ENCODE data around the gene AVEN. TPM values are rescaled to one million over a fixed set of nuclear protein-coding genes. Genes with fewer than 3 reads are reported as not detected.
"Not testable (repeated sequence)": the region's sequence is repeated elsewhere in the genome, so short reads cannot be mapped to it uniquely, and the experiment has no call there.

AVEN gene
- total RNA-seq, 6 experiments from 2014 or later = 24.9 to 33.6 (median 27.1) TPM

DNA sequence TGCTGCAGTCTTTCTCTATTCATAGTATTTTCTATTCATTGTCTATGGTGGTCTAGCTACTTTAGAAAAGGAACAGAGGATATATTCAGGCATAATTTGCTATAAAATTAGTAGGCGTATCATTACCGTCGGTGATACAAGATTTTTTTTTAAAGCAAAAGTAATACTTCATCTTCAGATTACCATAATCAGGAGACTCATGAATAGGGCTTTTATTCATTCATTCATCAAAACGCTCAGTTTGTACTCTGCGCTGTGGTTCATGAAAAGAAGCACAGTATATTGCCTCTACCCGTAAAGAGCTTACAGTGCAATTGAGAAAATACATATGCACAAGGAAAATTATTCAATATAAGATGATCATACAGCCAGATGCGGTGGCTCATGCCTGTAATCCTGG, 207.4 kb downstream of the AVEN start:
- Mint-ChIP-seq H3K27me3 (ENCODE audit: insufficient read depth) (peaks cover 15% of the 10 kb centered on the region), H3K4me3 (no peak overlapping the region), H3K4me1 (ENCODE audit: low read depth) (peaks cover 10% of the 10 kb centered on the region; the same call in 1 of the 2 replicates), H3K9me3 (no peaks in the 10 kb centered on the region), H3K36me3 (ENCODE audit: low read depth) (no peaks in the 10 kb centered on the region), H3K27ac (no peak overlapping the region)
- DNase-seq = no peak
- TF ChIP-seq, protein P1, sequence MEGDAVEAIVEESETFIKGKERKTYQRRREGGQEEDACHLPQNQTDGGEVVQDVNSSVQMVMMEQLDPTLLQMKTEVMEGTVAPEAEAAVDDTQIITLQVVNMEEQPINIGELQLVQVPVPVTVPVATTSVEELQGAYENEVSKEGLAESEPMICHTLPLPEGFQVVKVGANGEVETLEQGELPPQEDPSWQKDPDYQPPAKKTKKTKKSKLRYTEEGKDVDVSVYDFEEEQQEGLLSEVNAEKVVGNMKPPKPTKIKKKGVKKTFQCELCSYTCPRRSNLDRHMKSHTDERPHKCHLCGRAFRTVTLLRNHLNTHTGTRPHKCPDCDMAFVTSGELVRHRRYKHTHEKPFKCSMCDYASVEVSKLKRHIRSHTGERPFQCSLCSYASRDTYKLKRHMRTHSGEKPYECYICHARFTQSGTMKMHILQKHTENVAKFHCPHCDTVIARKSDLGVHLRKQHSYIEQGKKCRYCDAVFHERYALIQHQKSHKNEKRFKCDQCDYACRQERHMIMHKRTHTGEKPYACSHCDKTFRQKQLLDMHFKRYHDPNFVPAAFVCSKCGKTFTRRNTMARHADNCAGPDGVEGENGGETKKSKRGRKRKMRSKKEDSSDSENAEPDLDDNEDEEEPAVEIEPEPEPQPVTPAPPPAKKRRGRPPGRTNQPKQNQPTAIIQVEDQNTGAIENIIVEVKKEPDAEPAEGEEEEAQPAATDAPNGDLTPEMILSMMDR (IDR thresholded peaks at IDR 0.05) = no peak

DNA sequence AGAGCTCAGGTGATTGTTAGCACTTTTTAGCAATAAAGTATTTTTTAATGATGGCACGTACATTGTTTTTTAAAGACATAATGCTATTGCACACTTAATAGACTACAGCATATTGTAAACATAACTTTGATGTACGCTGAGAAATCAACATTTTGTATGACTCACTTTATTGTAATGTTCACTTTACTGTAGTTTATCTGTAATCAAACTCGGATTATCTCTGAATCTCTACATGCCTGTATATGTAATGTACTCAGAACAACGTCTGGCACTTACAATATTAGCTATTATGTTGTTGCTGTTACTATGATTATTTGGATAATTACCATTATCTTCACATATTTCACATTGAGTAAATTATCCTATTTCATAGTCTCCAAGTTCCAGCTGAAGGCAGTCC, 208.7 kb downstream of the AVEN start:
- Mint-ChIP-seq H3K27me3 (ENCODE audit: insufficient read depth) (peaks cover 10% of the 10 kb centered on the region), H3K36me3 (ENCODE audit: low read depth) (no peaks in the 10 kb centered on the region), H3K9me3 (no peaks in the 10 kb centered on the region), H3K4me1 (ENCODE audit: low read depth) (peaks cover 4% of the 10 kb centered on the region; the same call in 1 of the 2 replicates), H3K4me3 (no peak overlapping the region), H3K27ac (no peak overlapping the region)
- DNase-seq = no peak
- TF ChIP-seq, protein P1 (IDR thresholded peaks at IDR 0.05) = no peak

DNA sequence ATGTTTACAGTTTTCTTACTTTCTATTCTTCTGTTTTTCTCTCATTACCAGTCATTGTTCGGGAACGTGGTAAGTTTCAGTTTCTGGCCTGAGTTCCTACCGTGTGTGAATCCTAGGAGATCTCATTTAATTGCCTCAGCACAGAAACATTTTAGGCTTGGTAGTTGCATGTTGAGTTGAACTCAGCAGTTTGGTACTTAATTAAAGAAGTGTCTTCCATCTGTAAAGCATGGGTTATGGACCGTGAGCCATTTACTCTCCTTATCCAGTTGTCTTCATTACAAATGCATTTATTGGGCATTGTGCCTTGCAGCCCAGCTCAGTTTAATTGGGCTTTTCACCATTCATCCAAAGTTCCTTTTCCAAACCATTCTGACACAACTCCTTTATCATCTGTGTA, 212.8 kb downstream of the AVEN start:
- Mint-ChIP-seq H3K36me3 (ENCODE audit: low read depth) (no peaks in the 10 kb centered on the region), H3K9me3 (no peaks in the 10 kb centered on the region), H3K27me3 (ENCODE audit: insufficient read depth) (peaks cover 8% of the 10 kb centered on the region)

DNA sequence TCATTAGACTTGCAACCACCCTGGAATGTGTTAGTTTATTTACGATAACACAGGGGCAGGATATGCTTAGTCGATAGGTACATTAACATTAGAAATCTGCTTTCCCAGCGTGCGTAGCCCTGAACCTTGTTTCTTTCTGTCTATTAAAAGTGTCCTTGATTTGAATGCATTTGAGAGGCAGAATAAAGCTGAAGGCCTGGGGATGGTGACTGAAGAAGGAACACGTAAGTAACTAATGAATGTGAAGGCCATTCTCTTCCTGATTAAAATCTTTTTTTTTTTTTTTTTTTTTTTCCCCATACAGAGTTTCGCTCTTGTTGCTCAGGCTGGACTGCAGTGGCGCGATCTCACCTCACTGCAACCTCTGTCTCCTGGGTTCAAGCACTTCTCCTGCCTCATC, 213.6 kb downstream of the AVEN start:
- no peaks in the 10 kb centered on the region for H3K36me3 Mint-ChIP-seq (ENCODE audit: low read depth)
- H3K27ac Mint-ChIP-seq = no peak overlapping the region
- no peak overlapping the region for H3K4me3 Mint-ChIP-seq
- TF ChIP-seq, protein P1 (IDR thresholded peaks at IDR 0.05) = no peak
- no peaks in the 10 kb centered on the region for H3K4me1 Mint-ChIP-seq (ENCODE audit: low read depth)
- no peaks in the 10 kb centered on the region for H3K9me3 Mint-ChIP-seq
- no peak for DNase-seq
- H3K27me3 Mint-ChIP-seq (ENCODE audit: insufficient read depth) = peaks cover 10% of the 10 kb centered on the region

More for the DNA sequence above, 212.8 kb downstream of the AVEN start:
- Mint-ChIP-seq H3K4me3 (no peak overlapping the region), H3K4me1 (ENCODE audit: low read depth) (no peaks in the 10 kb centered on the region), H3K27ac (no peak overlapping the region)
- DNase-seq = no peak
- TF ChIP-seq, protein P1 (IDR thresholded peaks at IDR 0.05) = no peak

DNA sequence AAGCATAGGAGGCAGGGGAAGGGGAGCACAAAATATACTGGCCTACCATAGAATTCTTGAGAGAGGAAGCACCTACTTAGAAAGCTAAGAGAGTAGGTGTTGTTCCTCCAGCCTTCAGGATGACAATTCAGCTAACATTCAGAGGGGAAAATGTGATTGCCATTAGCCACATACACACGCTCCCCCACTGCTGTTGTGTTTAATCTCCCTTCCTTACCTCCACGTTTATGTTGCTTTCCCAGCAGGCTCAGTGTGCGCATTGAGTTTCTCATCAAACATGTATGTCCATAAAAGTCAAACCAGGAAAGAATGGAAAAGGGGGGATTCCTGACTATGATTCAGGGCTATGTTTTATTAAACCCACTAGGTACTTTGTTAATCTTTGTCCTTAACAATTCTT, 215.9 kb downstream of the AVEN start:
- Mint-ChIP-seq H3K27me3 (ENCODE audit: insufficient read depth) (peaks cover 15% of the 10 kb centered on the region), H3K9me3 (no peaks in the 10 kb centered on the region), H3K36me3 (ENCODE audit: low read depth) (no peaks in the 10 kb centered on the region), H3K4me3 (no peak overlapping the region), H3K27ac (no peak overlapping the region), H3K4me1 (ENCODE audit: low read depth) (no peaks in the 10 kb centered on the region)
- no peak for DNase-seq
- TF ChIP-seq, protein P1 (IDR thresholded peaks at IDR 0.05) = no peak

DNA sequence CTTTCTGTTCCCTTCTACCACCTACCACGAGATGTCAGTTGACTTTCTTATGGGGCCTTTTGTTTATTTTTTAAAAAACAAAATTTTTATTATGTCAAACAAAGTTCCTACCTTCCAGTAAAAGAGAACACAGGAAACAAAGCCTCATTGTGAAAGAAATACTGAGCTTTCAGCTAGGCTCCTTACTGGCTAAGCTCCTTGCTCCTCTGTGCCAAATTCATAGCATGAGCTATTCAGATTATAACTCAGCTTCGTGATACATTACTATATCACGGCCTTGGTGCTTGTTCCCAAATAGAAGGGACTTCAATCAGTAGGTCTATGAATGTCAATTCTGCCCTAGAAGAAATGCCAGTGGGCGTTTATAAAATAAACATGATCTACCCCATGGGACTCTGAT, 216.5 kb downstream of the AVEN start:
- Mint-ChIP-seq H3K36me3 (ENCODE audit: low read depth) (no peaks in the 10 kb centered on the region), H3K9me3 (no peaks in the 10 kb centered on the region), H3K4me3 (no peak overlapping the region), H3K27me3 (ENCODE audit: insufficient read depth) (peaks cover 19% of the 10 kb centered on the region), H3K27ac (no peak overlapping the region), H3K4me1 (ENCODE audit: low read depth) (no peaks in the 10 kb centered on the region)
- TF ChIP-seq, protein P1 (IDR thresholded peaks at IDR 0.05) = no peak
- no peak for DNase-seq

DNA sequence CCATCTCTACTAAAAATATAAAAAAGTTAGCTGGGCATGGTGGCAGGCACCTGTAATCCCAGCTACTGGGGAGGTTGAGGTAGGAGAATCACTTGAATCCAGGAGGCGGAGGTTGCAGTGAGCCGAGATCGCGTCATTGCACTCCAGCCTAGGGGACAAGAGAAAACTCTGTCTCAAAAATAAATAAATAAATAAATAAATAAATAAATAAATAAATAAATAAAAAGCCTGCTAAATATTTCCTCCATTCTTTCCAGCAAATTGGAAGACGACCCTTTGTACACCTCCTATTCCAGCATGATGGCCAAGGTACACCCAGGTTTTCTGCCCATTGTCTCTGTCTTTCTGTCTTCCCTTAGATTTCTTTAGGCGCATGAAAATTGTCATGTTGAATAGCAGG, 219.5 kb downstream of the AVEN start:
- DNase-seq; H3K27ac Mint-ChIP-seq; H3K4me3 Mint-ChIP-seq; H3K9me3 Mint-ChIP-seq; H3K4me1 Mint-ChIP-seq (ENCODE audit: low read depth); H3K36me3 Mint-ChIP-seq (ENCODE audit: low read depth): not testable (repeated sequence)
- peaks cover 23% of the 10 kb centered on the region for H3K27me3 Mint-ChIP-seq (ENCODE audit: insufficient read depth)
